ENCODE measurements around the gene SHB.

DNA sequence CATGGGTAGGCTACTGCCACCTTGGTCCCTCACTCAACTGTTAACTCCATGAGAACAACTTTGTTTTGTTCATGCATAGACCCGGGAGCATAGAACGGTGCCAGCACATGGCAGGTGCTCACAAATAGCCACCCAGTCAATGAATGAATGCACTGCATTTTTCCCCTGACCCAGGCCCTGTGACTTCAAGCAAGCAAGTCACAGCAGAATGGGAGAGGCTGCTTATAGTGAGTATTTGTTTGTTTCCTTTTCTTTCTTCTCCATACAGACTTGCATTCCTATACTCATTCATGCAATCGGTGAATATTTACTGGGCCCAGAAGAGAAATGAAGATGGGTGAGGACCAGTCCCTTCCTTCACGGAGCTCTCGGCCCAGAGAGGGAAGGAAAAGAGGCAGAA lies 62.0 kb downstream of the SHB start:
- TF ChIP-seq, protein P1, sequence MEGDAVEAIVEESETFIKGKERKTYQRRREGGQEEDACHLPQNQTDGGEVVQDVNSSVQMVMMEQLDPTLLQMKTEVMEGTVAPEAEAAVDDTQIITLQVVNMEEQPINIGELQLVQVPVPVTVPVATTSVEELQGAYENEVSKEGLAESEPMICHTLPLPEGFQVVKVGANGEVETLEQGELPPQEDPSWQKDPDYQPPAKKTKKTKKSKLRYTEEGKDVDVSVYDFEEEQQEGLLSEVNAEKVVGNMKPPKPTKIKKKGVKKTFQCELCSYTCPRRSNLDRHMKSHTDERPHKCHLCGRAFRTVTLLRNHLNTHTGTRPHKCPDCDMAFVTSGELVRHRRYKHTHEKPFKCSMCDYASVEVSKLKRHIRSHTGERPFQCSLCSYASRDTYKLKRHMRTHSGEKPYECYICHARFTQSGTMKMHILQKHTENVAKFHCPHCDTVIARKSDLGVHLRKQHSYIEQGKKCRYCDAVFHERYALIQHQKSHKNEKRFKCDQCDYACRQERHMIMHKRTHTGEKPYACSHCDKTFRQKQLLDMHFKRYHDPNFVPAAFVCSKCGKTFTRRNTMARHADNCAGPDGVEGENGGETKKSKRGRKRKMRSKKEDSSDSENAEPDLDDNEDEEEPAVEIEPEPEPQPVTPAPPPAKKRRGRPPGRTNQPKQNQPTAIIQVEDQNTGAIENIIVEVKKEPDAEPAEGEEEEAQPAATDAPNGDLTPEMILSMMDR (IDR thresholded peaks at IDR 0.05): no peak
- no peak for TF ChIP-seq EZH2 (IDR thresholded peaks at IDR 0.05)
